Type B pancreatic cell (in vitro differentiated cells): ENCODE measurements around the gene SOHLH1. TPM values are rescaled to one million over a fixed set of nuclear protein-coding genes. Genes with fewer than 3 reads are reported as not detected.

ENCODE experiments used
- DNase-seq: peaks from one replicate; pipeline ENCODE4 v3.0.0; 2021; ENCODE audit warnings: mixed read lengths; ENCODE audit not compliant: unreplicated experiment; ENCODE audit errors: extremely low spot score
- H3K27ac Mint-ChIP-seq: 2 replicates; pipeline ENCODE4 v1.8.0; 2021; ENCODE audit warnings: mild to moderate bottlenecking, mixed read lengths
- H3K27me3 Mint-ChIP-seq: 2 replicates; pipeline ENCODE4 v1.8.0; 2021; ENCODE audit warnings: mixed read lengths
- H3K36me3 Mint-ChIP-seq: 2 replicates; pipeline ENCODE4 v1.8.0; 2021; ENCODE audit warnings: mixed read lengths
- H3K4me1 Mint-ChIP-seq: one replicate; pipeline ENCODE4 v1.8.0; 2021; ENCODE audit warnings: mixed read lengths; ENCODE audit not compliant: unreplicated experiment
- H3K4me3 Mint-ChIP-seq: 2 replicates; pipeline ENCODE4 v1.8.0; 2021; ENCODE audit warnings: mild to moderate bottlenecking, mixed read lengths
- H3K9me3 Mint-ChIP-seq: 2 replicates; pipeline ENCODE4 v1.8.0; 2021; ENCODE audit warnings: mixed read lengths
- CTCF ChIP-seq: fragments of 200-600 bp; sonication (generic); conservative IDR thresholded peaks from 2 replicates; pipeline ENCODE4 v1.5.0; 2021; ENCODE audit warnings: antibody characterized with exemption, mild to moderate bottlenecking
- total RNA-seq: library from RNA; stranded (reverse); gene quantifications from 2 replicates; pipeline ENCODE4 v1.2.1, GENCODE V29; 2021; ENCODE audit warnings: low replicate concordance

SOHLH1 gene
- total RNA-seq, 1 donor from 2014 or later: not detected

- Mint-ChIP-seq H3K4me1 (no peaks in the 10 kb centered on the region), H3K4me3 (no peak overlapping the region), H3K36me3 (no peaks in the 10 kb centered on the region), H3K27ac (no peak overlapping the region), H3K9me3 (peaks cover 12% of the 10 kb centered on the region), H3K27me3 (no peaks in the 10 kb centered on the region)
- no peak for TF ChIP-seq CTCF
- no peak for DNase-seq
These were observed 48.9 kb downstream of the SOHLH1 start for GRCh38 chr9:135650408-135650807.

- Mint-ChIP-seq H3K4me1 (no peaks in the 10 kb centered on the region), H3K4me3 (no peak overlapping the region), H3K27ac (no peak overlapping the region), H3K27me3 (peaks cover 3% of the 10 kb centered on the region), H3K36me3 (no peaks in the 10 kb centered on the region), H3K9me3 (peaks cover 21% of the 10 kb centered on the region)
- TF ChIP-seq CTCF: no peak
- no peak for DNase-seq
These were observed 49.8 kb downstream of the SOHLH1 start for GRCh38 chr9:135649508-135649907.

GRCh38 chr9:135648494-135649410 is 50.5 kb downstream of the SOHLH1 start:
- DNase-seq: peak; percentile 8
- H3K4me3 Mint-ChIP-seq: no peak overlapping the region
- no peaks in the 10 kb centered on the region for H3K36me3 Mint-ChIP-seq
- H3K27ac Mint-ChIP-seq: no peak overlapping the region
- H3K27me3 Mint-ChIP-seq: peaks cover 6% of the 10 kb centered on the region
- no peak for TF ChIP-seq CTCF
- H3K4me1 Mint-ChIP-seq: no peaks in the 10 kb centered on the region
- H3K9me3 Mint-ChIP-seq: peaks cover 22% of the 10 kb centered on the region

- Mint-ChIP-seq H3K27ac (no peak overlapping the region), H3K36me3 (no peaks in the 10 kb centered on the region), H3K4me3 (no peak overlapping the region)
These were observed 51.4 kb downstream of the SOHLH1 start for GRCh38 chr9:135647884-135648283.

GRCh38 chr9:135644631-135645218 is 54.6 kb downstream of the SOHLH1 start:
- Mint-ChIP-seq H3K36me3 (no peaks in the 10 kb centered on the region), H3K27ac (peak overlapping the region; percentile 51), H3K4me3 (peak overlapping the region; percentile 7), H3K4me1 (no peaks in the 10 kb centered on the region), H3K9me3 (peaks cover 16% of the 10 kb centered on the region), H3K27me3 (peaks cover 10% of the 10 kb centered on the region)
- DNase-seq: no peak
- TF ChIP-seq CTCF: no peak

More at GRCh38 chr9:135647884-135648283, 51.4 kb downstream of the SOHLH1 start:
- no peak for TF ChIP-seq CTCF
- peaks cover 6% of the 10 kb centered on the region for H3K27me3 Mint-ChIP-seq
- H3K4me1 Mint-ChIP-seq: no peaks in the 10 kb centered on the region
- peak; percentile 1 for DNase-seq
- peaks cover 22% of the 10 kb centered on the region for H3K9me3 Mint-ChIP-seq

Other genes starting within 250 kb of the SOHLH1 start
- 22.7 and 24.2 TPM in 2 replicates for gene PPP1R26, start 219.7 kb downstream of the SOHLH1 start, total RNA-seq
- 50.0 and 55.2 TPM in 2 replicates for gene MRPS2, start 198.8 kb downstream of the SOHLH1 start, total RNA-seq
- gene LCN1, start 178.0 kb downstream of the SOHLH1 start, total RNA-seq: not detected in 2 replicates
- gene OBP2A, start 153.4 kb downstream of the SOHLH1 start, total RNA-seq: not detected in 2 replicates
- not detected in 2 replicates for gene PAEP, start 137.7 kb downstream of the SOHLH1 start, total RNA-seq
- not detected in 2 replicates for gene GLT6D1, start 59.9 kb downstream of the SOHLH1 start, total RNA-seq
- gene LCN9, start 36.2 kb downstream of the SOHLH1 start, total RNA-seq: 1.1 and 2.0 TPM in 2 replicates
- gene KCNT1, start 2.7 kb upstream of the SOHLH1 start, total RNA-seq: 0.10 TPM in 1 of 2 replicates, not detected in the other
- gene CAMSAP1, start 208.1 kb upstream of the SOHLH1 start, total RNA-seq: 33.9 and 58.2 TPM in 2 replicates